GOT3 (cell line): ENCODE results near the gene SMPD2.

Source experiments
- DNase-seq: peaks from one replicate; lab custom pipeline; 2025; ENCODE audit warnings: mixed read lengths; lab: John Stamatoyannopoulos, UW

SMPD2 gene

DNA sequence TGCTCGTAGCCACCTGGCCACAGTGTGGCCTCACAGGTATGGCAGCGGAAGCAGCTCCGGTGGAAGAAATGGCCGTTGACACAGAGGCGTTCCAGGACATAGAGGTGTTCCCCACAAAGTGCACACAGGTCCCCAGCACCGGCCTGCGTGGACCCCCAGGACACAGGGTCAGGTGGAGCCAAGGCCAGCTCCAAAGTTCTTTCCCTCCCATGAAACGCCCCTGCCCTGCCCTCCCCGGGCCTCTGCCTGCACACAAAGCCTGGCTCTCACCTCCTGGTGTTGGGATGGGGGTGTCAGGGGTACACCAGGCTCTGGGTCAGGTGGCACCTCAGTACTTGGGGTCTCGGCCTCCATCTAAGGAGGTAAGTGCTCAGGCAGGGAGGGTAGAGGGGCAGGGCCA, 6.6 kb downstream of the SMPD2 start:
- no peak for DNase-seq

DNA sequence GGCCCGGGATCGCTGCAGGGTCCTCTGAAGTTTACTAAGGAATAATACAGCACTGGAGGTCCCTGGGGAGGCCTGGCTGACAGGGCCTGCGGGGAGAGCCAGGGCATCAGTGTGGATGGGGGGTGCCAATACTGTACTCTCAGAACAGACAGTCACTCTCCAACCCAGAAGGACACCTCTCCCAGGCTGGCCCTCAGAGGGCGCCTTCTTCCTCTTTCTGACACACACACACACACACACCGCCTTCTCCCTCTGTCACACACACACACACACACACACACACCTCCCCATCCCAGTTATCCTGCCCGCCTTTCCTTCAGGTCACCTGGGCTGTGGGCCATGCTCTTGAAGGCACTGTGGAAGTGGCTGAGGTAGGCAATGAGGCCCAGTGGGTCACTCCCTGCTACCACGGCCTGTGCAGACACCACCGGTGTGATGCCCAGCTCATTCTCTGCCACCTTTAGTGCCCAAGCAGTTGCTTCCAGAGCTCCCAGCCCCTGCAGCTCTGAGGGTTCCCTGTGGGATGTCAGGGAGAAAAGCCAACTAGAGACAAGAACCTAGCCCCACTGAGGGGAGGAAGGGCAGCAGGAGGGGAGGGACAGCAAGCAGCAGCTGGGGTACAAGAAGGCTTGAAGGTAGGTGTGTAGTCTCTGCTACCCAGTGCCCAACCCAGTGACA, 7.5 kb downstream of the SMPD2 start:
- DNase-seq = no peak

DNA sequence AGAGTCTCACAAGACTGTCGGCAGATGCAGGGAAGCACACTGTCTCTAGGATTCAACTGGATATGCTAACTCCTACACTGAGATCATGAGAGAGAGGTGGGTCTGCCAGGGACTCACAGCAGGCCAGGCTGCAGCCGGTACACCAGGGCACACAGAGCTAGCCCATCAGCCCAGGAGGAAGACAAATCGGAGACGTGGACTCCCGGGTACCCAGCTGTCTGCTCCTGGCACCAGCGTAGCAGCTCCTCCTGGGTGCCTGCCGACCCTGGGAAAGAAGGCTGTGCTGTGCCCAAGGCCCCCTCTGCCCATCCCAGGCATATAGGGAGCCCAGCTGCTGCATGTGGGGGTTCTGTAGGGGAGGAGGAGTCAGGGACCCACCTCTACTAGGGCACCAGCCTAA, 8.1 kb downstream of the SMPD2 start:
- DNase-seq = no peak

DNA sequence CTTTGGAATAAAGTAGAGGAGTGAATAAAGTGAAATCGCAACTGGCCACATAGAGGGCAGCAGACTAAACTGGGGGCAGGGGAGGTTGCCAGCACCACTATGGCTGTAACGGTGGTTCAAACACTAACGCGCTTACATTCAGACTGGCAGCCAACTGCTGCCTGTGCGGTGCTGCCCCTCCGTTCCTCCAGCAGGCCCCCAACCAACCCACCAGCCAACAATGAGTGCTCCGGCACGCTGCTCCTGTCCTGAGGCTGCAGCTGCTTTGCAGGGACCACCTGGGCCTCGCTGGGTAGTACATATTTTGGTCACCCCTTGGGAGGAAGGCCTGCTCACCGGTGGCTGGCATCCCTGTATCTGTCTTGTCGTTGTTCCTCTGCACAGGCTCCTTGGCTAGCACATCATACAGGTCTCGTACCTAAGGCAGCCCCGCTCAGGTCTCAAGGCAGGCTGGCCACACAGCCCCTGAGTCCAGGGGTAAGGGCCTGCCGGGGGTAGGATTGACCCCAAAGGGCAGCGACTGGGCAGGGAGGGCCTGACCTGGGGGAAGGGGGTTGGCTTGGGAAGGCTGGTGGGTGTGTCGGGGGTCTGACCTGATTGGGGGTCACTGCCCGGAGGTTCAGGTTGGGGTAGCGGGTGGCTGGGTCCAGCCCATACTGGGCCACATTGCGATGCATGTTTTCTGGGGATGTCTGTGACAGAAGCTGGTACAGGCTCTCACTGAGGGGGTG, 8.7 kb downstream of the SMPD2 start:
- no peak for DNase-seq

DNA sequence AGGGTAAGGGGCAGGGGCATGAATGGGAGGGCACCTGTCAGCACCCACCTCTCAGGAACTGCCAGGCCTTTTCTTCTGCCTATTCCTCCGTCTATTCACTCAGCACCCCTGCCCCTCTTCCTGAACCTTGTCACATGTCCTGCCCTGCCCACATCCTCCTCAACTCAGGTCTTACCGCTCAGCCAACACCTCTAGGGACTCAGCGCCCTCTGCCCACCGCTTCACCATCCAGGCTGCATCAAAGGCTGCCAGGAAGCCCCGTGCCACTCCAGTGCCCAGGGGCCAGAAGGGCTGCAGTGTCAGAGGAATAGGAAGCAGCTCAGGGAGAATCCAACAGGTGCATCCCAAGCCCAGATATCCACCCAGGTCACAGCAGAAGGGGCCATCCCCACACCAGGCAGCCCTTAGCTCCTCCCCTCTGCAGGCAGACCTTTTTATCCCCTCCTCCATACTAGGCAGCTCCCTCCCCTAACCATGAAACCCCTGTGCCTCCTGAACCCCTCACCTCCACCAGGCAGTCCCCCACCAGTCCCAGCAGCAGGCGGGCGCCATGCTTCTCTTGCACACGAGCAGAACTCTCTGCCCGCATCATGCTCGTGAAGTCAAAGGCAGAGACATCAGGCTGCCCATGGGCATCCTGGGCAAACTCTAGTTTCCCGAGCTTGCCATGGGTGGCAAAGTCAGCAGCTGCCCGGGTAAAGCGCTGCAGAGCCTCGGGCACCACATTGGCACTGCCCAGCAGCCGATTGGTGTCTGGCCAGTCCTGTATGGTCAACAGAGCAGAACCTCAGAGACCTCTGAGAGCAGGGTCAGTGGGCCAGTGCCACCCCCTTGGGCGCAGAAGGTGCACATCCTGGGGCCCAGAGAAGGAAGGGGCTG, 9.5 kb downstream of the SMPD2 start:
- DNase-seq = no peak

DNA sequence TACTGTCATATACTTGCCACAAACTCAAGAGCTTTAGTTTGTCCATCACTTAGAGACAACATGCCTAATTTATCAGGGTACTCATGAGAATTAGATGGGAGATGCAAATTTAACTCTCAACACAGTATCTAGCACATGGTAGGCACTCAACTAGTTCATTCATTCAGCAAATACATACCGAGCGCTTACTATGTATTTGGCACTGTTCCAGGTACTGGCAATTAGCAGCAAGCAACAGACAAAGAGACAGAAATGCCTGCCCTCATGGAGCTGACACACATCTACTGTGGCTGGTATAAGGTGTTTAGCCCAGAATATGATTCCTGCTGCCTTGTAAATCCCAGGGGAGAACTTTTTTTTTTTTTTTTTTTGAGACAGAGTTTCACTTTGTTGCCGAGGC, 10.3 kb downstream of the SMPD2 start:
- no peak for DNase-seq

DNA sequence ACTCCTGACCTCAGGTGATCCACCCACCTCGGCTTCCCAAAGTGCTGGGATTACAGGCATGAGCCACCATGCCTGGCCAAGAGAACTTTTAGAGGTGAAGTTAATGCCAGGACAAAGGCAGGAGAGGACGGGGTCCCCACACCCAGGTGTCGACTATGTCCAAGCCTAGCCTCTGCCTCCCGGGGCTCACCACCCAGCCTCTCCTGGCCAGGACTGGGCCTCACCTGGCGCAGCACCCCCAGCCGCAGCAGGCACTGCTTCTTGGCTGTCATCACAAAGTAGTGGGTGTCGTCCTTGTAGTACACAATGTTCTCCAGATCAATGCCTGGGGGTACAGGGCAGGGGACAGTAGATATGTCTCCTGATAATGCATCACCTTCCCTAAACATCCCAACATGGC, 10.9 kb downstream of the SMPD2 start:
- DNase-seq = no peak

DNA sequence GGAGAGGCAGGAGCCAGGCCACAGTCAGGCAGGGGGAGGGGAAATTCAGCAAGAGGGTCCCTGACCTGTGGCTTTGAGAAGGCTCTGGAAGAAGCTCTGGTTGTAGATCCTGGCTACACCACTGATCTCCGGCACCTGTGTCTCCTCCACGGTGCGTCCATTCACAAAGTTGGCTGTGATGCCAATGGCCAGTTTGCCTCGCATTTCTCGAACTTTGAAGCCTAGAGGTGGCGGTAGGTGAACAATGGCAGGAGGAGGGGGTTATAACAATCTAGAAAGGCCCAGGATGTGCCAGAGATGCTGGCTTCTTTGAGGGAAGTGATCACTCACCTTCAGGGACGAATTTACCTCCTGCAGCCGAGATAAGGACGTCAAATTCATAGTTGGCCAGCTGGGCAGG, 11.7 kb downstream of the SMPD2 start:
- no peak for DNase-seq

DNA sequence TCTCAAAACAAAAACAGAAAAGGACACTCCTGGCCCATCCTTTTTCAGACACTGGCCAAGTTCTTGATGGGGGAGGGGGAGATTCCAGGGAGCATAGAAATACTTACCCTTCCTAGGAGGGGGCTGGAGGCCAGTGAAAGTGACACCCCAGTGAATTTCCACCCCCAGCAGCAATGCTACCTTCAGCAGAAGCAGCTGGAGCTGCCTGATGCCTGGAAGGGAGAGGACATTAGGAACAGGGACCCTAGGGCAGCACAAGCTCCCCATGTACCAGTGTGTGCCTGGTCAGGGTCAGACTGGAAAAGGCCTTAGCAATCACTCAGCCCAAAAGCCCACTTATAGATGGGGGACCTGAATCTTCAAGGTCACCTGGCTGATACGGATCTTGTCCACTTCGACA, 12.6 kb downstream of the SMPD2 start:
- DNase-seq = no peak

DNA sequence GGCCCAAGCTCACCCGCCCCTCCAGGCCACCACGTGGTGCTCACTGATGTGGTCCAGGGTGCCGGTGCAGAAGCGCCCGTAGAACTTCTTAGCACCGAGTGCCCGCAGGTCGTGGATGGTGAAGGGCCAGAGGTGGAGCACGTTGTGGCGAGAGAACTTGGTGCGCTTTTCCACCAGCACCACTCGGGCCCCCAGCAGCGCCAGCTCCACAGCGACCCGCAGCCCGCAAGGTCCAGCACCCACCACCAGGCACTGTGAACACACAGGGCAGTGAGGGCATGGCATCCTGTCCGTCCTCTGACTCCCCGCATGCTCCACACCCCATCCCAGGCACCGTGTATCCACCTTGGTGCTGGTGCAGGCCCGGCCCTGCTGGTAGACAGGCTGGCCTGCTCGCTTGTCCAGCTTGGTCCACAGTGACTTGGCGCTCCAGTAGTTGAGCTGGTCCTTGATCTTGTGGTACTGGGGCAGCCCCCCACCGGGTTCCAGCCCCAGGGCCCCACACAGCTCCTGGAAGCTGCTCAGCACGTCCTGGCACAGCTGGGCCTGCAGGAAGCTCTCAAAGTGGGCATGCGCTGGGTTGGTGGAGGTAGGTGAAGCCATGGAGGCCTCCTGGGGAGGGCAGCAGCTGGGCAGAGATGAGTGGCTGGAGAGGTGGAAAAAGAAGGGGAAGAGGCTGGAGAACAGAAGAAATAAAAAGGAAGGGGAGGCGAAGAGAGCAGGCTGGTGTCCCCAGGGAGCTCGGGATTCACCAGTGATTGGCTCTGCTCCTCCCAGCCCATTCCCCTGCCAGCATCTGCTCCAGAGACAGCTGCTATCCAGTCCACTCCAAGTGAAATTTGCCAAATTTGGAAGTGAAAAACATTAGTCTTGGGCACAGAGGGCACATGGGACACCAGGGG, 13.3 kb downstream of the SMPD2 start:
- no peak for DNase-seq

DNA sequence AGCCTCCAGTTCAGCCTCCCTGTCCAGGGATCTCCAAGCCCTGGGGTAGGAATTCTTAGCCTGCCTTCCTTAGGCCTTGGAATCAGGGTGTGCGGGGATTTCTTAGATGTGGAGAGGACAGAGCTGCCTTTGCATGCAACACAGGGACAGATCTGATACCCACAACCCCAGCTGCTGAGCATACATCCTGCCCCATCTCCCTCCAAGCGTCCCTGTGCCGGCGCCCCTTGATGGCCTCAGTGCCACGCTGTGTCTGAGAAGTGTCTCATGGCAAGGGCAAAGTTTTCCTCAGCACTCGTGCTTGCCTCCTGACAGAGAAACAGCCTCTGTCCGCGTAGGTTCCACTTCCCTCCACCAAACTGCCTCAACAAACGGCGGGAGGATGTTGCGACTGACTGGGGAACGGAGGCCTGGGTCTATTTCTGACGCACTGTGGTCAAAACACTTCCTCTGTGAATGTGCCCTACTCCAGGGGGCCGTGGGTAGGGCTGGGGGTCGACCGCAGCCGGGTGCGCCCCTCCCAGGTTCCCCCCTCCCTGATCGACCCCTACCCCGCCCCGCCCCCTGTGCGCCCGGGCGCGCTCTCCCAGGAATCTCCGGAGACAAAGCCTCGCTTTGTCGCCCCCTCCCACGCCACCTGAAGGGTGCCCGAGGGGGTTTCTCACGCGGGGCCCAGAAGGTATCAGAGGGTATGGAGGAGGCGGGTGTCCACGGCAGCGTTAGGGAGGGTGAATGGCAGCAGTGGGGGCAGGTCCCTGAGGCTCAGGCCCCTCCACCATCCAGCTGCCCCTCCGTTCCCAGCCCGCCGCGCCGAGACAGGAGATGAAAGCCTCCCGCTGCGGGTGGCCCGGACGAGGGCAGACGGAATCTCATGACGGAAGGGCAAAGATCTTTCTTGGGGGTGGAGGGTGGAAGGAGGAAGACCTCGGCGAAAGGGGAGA, 14.2 kb downstream of the SMPD2 start:
- DNase-seq = no peak

DNA sequence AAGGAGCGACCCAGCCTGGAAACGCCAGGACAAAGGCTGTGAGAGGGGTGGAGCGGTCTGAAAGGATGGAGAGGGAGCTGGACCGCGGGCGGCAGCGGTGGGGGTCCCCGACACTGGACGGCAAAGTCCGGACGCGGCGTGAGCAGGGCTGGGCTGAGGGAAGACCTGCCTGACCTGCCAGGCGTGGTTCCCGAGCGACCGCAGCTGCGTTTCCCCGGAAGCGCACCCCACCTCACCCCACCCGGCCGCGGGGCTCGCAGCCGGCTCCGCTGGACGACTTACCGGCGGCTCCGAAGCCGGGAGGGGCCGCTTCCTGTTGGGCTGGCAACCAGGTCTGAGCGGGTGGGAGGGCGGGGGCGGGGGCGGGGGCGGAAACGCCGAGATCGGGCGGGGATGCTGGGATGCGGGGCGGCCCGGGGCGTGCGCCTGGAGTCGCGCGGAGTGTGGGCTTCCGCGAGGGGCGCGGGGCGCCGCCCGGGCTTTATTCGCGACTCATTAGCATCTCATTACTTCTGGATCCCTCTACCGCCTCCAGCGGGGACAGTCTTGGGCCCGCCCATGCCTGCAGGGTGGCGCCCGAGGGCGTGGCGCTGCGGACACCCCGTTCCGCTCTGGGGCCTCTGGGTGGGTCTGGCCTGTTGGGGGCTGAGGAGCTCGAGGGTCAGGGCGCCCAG, 15.1 kb downstream of the SMPD2 start, which contains the start of gene MICAL1:
Gene MICAL1 (minus strand): TSS at position 336 of the 674 bp plus-strand sequence. CDS start 1,576 bp downstream, outside the sequence.
- peak; percentile 12 for DNase-seq

DNA sequence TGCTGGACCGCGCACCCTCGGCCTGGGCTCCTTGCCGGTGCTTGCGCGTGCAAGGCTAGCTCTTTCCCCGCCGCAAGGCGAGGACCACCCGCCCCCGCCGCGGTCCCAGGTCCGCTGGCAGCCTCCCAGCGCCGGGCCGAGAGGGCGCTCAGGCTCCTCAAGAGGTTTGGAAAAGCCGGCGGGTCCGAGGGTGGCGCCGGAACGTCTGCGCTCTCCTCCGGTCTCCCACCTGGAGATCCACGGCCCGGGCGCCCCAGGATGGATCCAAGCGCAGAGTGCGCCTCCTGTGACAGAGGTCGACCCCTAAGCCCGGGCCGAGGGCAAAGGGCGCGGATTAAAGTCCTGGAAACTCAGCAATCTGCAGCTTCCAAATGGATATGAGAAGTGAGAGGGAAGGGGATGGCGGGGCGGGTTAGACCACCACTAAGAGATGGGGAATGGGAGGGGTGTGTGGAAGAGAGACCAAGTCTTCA, 15.6 kb downstream of the SMPD2 start:
- DNase-seq = no peak

DNA sequence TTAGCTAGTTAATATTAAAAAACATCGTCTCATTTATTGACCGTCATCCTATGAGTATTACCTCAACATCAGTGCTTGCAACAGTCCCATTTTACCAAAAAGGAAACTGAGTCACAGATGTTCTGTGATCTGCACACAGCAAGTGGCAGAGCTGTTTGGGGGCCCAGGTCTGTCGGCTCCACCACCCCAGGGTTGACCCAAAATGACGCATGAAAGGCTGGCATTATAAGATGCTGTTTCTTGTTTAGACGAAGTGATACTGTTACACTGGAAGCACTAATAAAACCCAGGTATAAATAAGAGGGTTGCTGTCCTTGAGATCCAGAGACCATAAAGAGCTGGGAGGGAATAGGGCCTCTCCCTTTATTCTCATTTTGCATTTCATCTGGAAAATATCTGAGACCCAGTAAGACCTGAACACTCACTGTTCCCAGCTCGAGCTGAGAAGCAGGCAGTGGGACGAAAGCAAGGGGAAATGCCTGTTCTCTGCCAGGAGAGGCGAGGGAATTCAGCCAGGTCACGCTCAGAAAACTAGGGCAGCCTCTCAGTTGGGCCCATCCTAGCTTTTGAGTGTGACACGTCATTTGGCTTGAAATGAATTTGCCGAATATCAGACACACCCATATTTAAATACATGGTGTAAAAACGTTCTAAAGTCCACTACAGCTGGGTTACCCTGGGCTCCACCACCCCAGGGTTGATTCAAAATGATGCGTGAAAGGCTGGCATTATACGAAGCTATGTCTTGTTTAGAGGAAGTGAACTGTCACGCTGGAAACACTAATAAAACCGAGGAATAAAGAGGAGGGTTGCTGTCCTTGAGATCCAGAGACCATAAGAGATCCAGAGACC, 16.4 kb downstream of the SMPD2 start:
- DNase-seq = no peak

DNA sequence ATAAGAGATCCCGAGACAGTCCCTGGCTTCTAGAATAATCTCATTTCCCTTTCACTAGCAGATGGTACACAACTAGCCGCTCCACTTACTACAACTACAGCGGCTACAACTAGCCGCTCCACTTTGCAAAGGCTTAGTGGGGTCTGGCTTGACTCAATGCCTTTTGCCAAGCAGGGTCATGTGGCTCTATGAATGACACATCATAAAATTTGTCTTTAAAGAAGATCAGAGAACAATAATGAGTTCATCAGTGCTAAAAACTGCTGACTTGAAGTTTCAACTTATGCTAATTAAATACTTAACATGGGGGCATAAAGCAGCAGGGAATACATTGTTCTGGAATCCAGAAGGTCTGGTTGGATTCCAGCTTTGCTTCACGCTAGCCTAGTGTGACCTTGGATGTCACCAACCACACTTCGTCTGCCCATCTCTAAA, 17.1 kb downstream of the SMPD2 start:
- DNase-seq = no peak

DNA sequence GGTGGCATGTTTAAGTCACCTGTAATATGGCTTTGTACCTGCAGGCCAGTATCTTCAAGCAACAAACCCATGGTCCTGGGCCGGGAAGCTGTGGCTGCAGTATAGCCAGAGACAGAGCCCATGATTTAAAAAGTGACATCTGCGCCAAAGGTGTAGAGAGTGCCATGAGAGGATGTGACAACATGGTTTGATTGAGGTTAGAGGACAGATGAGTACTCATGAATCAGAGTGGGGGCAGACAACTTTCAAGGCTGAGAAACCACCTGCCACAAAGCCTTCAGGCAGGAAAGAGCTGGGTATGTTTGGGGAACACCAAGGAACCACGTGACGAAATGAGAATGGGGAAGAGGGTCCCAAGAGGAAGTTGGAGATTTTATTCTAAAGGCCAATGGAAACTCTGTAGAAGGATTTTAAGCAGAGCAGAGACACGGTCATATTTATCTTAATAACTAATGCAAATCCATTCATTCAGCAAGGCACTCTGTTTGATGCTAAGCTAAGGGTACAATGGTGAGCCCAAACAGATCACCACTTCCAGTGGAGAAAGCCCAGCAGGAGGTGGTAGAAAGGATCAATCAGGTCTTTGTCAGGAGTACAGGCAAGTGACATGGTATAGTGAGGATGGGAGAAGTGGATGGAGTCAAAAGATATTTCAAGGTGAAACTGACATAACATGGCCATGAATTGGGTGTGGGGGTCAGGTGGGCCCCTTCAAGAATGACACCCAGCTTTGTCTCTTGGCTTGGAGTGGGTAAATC, 18.4 kb downstream of the SMPD2 start:
- DNase-seq = no peak

DNA sequence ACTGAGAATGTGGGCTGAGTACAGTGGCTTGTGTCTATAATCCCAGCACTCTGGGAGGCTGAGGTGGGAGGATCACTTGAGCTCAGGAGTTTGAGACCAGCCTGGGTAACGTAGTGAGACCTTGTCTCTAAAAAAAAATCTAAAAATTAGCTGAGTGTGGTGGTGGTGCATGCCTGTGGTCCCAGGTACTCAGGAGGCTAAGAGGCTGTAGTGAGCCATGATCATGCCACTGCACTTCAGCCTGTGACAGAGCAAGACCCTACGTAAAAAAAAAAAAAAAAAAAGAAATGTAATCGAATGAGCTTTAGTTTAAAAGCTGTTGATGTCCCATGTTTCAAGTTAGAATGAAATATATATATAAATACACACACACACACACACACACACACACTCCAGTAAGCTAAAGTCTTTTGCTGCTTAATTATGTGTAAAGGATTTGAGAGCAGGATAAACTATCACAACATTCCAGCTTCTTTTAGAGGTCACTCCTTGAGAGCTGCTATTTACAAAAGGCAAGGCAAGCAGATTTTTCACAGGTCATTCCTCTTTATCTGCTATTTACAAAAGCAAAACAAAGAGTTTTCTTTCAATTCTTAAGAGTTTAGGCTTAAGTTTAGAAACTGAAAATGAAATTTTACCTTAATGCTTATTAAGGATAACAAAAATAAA, 19.8 kb downstream of the SMPD2 start:
- no peak for DNase-seq
